Jurkat, Clone E6-1 (cell line): ENCODE data around the gene GPR137B. TPM values are rescaled to one million over a fixed set of nuclear protein-coding genes. Genes with fewer than 3 reads are reported as not detected.
"Not testable (repeated sequence)": the region's sequence is repeated elsewhere in the genome, so short reads cannot be mapped to it uniquely, and the experiment has no call there.

Experiments
- DNase-seq: peaks from one replicate; pipeline ENCODE4 v3.0.0-alpha.2; 2011; ENCODE audit warnings: low read depth, low spot score
- H3K4me3 ChIP-seq: 2 replicates; pipeline ENCODE4 v1.5.1; 2011; ENCODE audit warnings: mild to moderate bottlenecking, low read length, control low read depth, moderate library complexity
- polyA plus RNA-seq: library from polyadenylated mRNA; unstranded; fragments of >200 nt; gene quantifications from one replicate; pipeline ENCODE4 v1.2.1, GENCODE V29; 2012; ENCODE audit warnings: missing spikeins; ENCODE audit not compliant: insufficient read length, insufficient read depth

The GPR137B gene
- 11.5 TPM for polyA plus RNA-seq

GRCh38 chr1:236142253-236143103 is at the start of gene GPR137B:
Gene GPR137B (plus strand): TSS chr1:236142539. CDS start chr1:236142623, 84 bp downstream.
- DNase-seq = peak; percentile 54

GRCh38 chr1:236092899-236093298 is 49.4 kb upstream of the GPR137B start:
- H3K4me3 ChIP-seq = no peak overlapping the region
- DNase-seq = no peak

More at GRCh38 chr1:236142253-236143103, at the start of gene GPR137B:
- peak within 1 kb of the TSS; percentile 80 for H3K4me3 ChIP-seq

- no peak overlapping the region for H3K4me3 ChIP-seq
- no peak for DNase-seq
Measured at GRCh38 chr1:236095705-236096520, 46.4 kb upstream of the GPR137B start.

- DNase-seq = peak; percentile 34
- H3K4me3 ChIP-seq = not testable (repeated sequence)
Measured at GRCh38 chr1:236096660-236097482, 45.5 kb upstream of the GPR137B start.

GRCh38 chr1:236098267-236098666 is 44.1 kb upstream of the GPR137B start:
- no peak overlapping the region for H3K4me3 ChIP-seq
- no peak for DNase-seq

- no peak for DNase-seq
- H3K4me3 ChIP-seq = no peak overlapping the region
Measured at GRCh38 chr1:236099355-236099974, 42.9 kb upstream of the GPR137B start.

- DNase-seq = no peak
Measured at GRCh38 chr1:236100799-236101198, 41.5 kb upstream of the GPR137B start.

GRCh38 chr1:236101233-236102200 is 40.8 kb upstream of the GPR137B start:
- H3K4me3 ChIP-seq = no peak overlapping the region
- no peak for DNase-seq

More at GRCh38 chr1:236100799-236101198, 41.5 kb upstream of the GPR137B start:
- no peak overlapping the region for H3K4me3 ChIP-seq

- DNase-seq = no peak
- no peak overlapping the region for H3K4me3 ChIP-seq
Measured at GRCh38 chr1:236102611-236103010, 39.7 kb upstream of the GPR137B start.

GRCh38 chr1:236103059-236103458 is 39.3 kb upstream of the GPR137B start:
- no peak overlapping the region for H3K4me3 ChIP-seq
- DNase-seq = no peak

GRCh38 chr1:236103646-236104218 is 38.6 kb upstream of the GPR137B start:
- DNase-seq = peak; percentile 54
- H3K4me3 ChIP-seq = no peak overlapping the region

GRCh38 chr1:236107121-236107907 is 35.0 kb upstream of the GPR137B start:
- no peak overlapping the region for H3K4me3 ChIP-seq
- no peak for DNase-seq

GRCh38 chr1:236108027-236108648 is 34.2 kb upstream of the GPR137B start:
- no peak overlapping the region for H3K4me3 ChIP-seq
- DNase-seq = no peak

GRCh38 chr1:236110137-236110536 is 32.2 kb upstream of the GPR137B start:
- no peak for DNase-seq
- no peak overlapping the region for H3K4me3 ChIP-seq

- no peak for DNase-seq
- H3K4me3 ChIP-seq = no peak overlapping the region
Measured at GRCh38 chr1:236111527-236112331, 30.6 kb upstream of the GPR137B start.

- DNase-seq = no peak
- H3K4me3 ChIP-seq = no peak overlapping the region
Measured at GRCh38 chr1:236112332-236112627, 30.1 kb upstream of the GPR137B start.
